Measurements from ENCODE around the gene ANGPTL2. TPM values are rescaled to one million over a fixed set of nuclear protein-coding genes. Genes with fewer than 3 reads are reported as not detected.

ANGPTL2 gene
- total and polyA plus RNA-seq, 12 donors: 16.2 to 73.5 (median 42.9) TPM

- Histone ChIP-seq H3K27ac (no peak overlapping the region), H3K4me1 (peaks cover 0 to 46% (median 19%) of the 10 kb centered on the region in 9 donors), H3K27me3 (no peaks in the 10 kb centered on the region), H3K9me3 (no peaks in the 10 kb centered on the region), H3K4me3 (no peak overlapping the region), H3K36me3 (peaks cover 0 to 87% (median 21%) of the 10 kb centered on the region in 9 donors)
- TF ChIP-seq CTCF (IDR thresholded peaks at IDR 0.05): no peak
- intact Hi-C loops (cut with DNase I): loop anchor here in 1 of 10 donors (10.0 kb wide), 1 partner anchor 109 kb away; no protein-coding TSS in a partner anchor
- 96 to 97% methylated on average over 17 of the region's 17 CpGs for WGBS, 2 donors
- no peak for ATAC-seq
- DNase-seq: no peak
Measured at GRCh38 chr9:127093319-127094020, 29.0 kb downstream of the ANGPTL2 start.

- no peak for ATAC-seq
- 93% methylated on average over 11 of the region's 11 CpGs for WGBS, 2 donors
- no peak overlapping the region for H3K27ac ChIP-seq
- no peaks in the 10 kb centered on the region for H3K27me3 ChIP-seq
- no peaks in the 10 kb centered on the region for H3K9me3 ChIP-seq
- peaks cover 0 to 42% (median 19%) of the 10 kb centered on the region in 9 donors for H3K4me1 ChIP-seq
- H3K4me3 ChIP-seq: no peak overlapping the region
- intact Hi-C loops (cut with DNase I): loop anchor here in 1 of 10 donors (10.0 kb wide), 1 partner anchor 107 kb away; no protein-coding TSS in a partner anchor
- no peak for DNase-seq
- TF ChIP-seq CTCF (IDR thresholded peaks at IDR 0.05): no peak
- peaks cover 0 to 92% (median 21%) of the 10 kb centered on the region in 9 donors for H3K36me3 ChIP-seq
Measured at GRCh38 chr9:127092041-127092608, 30.3 kb downstream of the ANGPTL2 start.

GRCh38 chr9:127091526-127091925, 30.9 kb downstream of the ANGPTL2 start:
- TF ChIP-seq CTCF (IDR thresholded peaks at IDR 0.05): no peak
- H3K27me3 ChIP-seq: no peaks in the 10 kb centered on the region
- DNase-seq: no peak
- ATAC-seq: no peak
- H3K27ac ChIP-seq: no peak overlapping the region
- H3K36me3 ChIP-seq: peaks cover 0 to 95% (median 21%) of the 10 kb centered on the region in 9 donors
- no peaks in the 10 kb centered on the region for H3K9me3 ChIP-seq
- H3K4me1 ChIP-seq: peaks cover 0 to 38% (median 19%) of the 10 kb centered on the region in 9 donors
- 94 to 96% methylated on average over 13 of the region's 13 CpGs for WGBS, 2 donors
- no peak overlapping the region for H3K4me3 ChIP-seq
- intact Hi-C loops (cut with DNase I): loop anchor here in 1 of 10 donors (10.0 kb wide), 1 partner anchor 107 kb away; no protein-coding TSS in a partner anchor

- ATAC-seq: peak in 4 of 8 donors; percentile 15 to 37 (median 26)
- peaks cover 0 to 87% (median 21%) of the 10 kb centered on the region in 9 donors for H3K36me3 ChIP-seq
- intact Hi-C loops (cut with DNase I): loop anchor here in 1 of 10 donors (10.0 kb wide), 1 partner anchor 106 kb away; no protein-coding TSS in a partner anchor
- TF ChIP-seq CTCF (IDR thresholded peaks at IDR 0.05): no peak
- H3K27ac ChIP-seq: peak overlapping the region in 8 of 10 donors; percentile 7 to 57 (median 35)
- no peaks in the 10 kb centered on the region for H3K9me3 ChIP-seq
- no peaks in the 10 kb centered on the region for H3K27me3 ChIP-seq
- peaks cover 0 to 30% (median 17%) of the 10 kb centered on the region in 9 donors for H3K4me1 ChIP-seq
- WGBS, 2 donors: 80 to 84% methylated on average over 6 of the region's 6 CpGs
- H3K4me3 ChIP-seq: no peak overlapping the region
- DNase-seq: no peak
Measured at GRCh38 chr9:127090341-127090985, 32.0 kb downstream of the ANGPTL2 start.

Measured in heart right ventricle (tissue), 16 donors.